ENCODE data around the gene SLC25A23. TPM values are rescaled to one million over a fixed set of nuclear protein-coding genes. Genes with fewer than 3 reads are reported as not detected.
A peak's percentile ranks its signal among the peaks of the same experiment; 100 is the strongest.
"Not testable (repeated sequence)": the region's sequence is repeated elsewhere in the genome, so short reads cannot be mapped to it uniquely, and the experiment has no call there.

The SLC25A23 gene
- total RNA-seq, 4 donors from 2014 or later, result 111 to 328 (median 240) TPM

GRCh38 chr19:6429419-6430221 lies 30.0 kb downstream of the SLC25A23 start:
- Histone ChIP-seq H3K27me3 (no peaks in the 10 kb centered on the region), H3K4me1 (peaks cover 0 to 7% (median 0%) of the 10 kb centered on the region in 3 donors), H3K36me3 (peaks cover 0 to 5% of the 10 kb centered on the region in 2 donors), H3K27ac (no peak overlapping the region), H3K4me3 (no peak overlapping the region), H3K9me3 (no peaks in the 10 kb centered on the region)
- ATAC-seq, result no peak
- no peak for TF ChIP-seq POLR2AphosphoS5 (IDR thresholded peaks at IDR 0.05)
- no peak for TF ChIP-seq CTCF (IDR thresholded peaks at IDR 0.05)
- no peak for TF ChIP-seq POLR2A (IDR thresholded peaks at IDR 0.05)
- no peak for TF ChIP-seq EP300 (IDR thresholded peaks at IDR 0.05)
- WGBS, 2 donors (ENCODE audit: low coverage in 1 of 2), result 20 to 41% methylated on average over 4 to 7 of the region's 20 CpGs

- H3K36me3 ChIP-seq, H3K27me3 ChIP-seq, H3K9me3 ChIP-seq, H3K4me1 ChIP-seq, H3K27ac ChIP-seq, H3K4me3 ChIP-seq, ATAC-seq: not testable (repeated sequence)
- 79 to 80% methylated on average over 2 of the region's 2 CpGs for WGBS, 2 donors (ENCODE audit: low coverage in 1 of 2)
Measured at GRCh38 chr19:6428692-6429418, 30.7 kb downstream of the SLC25A23 start.

DNA sequence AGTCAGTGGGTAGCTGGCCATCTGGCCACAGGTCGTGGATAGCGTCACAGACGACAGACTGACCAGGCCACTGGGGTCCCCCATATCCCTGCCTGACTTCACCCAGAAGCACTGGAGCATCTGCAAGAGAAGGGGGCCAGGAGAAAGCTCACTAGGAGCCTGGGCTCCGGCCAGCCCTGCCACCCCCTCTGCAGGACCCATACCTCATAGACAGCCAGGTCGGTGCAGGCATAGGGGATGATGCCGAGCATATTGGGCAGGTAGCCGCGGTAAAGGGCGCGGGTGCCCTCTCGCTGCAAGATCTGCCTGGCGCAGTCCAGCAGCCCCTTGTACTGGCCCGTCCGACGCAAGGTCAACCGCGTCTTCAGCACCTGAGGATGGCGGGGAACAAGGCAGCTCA lies 32.5 kb downstream of the SLC25A23 start:
- Histone ChIP-seq H3K27me3 (no peaks in the 10 kb centered on the region), H3K27ac (no peak overlapping the region), H3K4me1 (peaks cover 0 to 27% (median 12%) of the 10 kb centered on the region in 3 donors), H3K36me3 (peaks cover 0 to under 1% of the 10 kb centered on the region in 2 donors), H3K4me3 (no peak overlapping the region), H3K9me3 (no peaks in the 10 kb centered on the region)
- 95% methylated on average over 4 of the region's 18 CpGs; no CpG with 5 or more reads in 1 of the 2 donors for whole genome bisulfite sequencing, 2 donors (ENCODE audit: low coverage in 1 of 2)
- no peak for TF ChIP-seq CTCF (IDR thresholded peaks at IDR 0.05)
- TF ChIP-seq POLR2AphosphoS5 (IDR thresholded peaks at IDR 0.05), result no peak
- TF ChIP-seq POLR2A (IDR thresholded peaks at IDR 0.05), result no peak
- no peak for TF ChIP-seq EP300 (IDR thresholded peaks at IDR 0.05)
- no peak for ATAC-seq

DNA sequence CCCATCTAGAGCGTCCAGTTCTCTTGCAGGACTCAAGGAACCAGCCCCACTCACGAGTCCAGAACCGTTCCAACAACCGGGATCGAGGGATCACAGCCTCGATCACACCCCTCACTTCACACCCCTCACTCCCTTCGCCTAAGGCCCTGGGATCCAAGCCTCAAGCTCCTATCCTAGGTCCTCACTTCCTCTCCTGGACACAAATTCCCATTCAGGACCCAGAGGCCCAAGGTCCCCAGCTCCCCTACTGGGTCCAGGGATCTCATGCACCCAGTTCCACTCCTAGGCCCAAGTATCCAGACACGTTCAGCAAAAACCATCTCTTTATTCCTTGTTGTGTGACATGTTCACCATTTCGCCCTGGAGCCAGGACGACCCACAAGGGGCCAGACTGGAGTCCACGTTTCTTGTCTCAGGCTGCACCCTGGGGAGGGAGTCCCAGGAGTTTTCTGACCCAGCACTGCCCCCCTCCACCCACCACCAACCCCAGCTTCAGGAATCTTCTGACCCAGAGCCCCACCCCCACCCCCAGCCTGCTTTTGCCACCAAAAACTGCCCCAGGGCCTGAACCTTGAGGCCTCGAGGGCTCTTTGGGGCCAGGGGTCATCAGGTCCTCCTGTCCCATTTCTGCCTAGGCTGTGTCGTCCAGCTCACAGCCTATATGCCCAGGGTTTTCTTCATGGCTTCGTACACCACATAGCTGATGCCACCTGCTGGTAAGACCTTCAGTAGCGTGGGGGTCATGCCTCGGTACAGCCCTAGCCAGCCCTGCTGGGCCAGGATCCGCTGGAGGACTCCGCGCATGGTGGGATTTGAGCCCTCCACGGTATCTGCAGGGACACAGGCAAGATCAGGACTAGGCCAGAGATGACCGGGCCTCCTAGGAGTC lies 33.6 kb downstream of the SLC25A23 start:
- no peak for TF ChIP-seq POLR2AphosphoS5 (IDR thresholded peaks at IDR 0.05)
- TF ChIP-seq POLR2A (IDR thresholded peaks at IDR 0.05), result no peak
- no peak for TF ChIP-seq CTCF (IDR thresholded peaks at IDR 0.05)
- no peak for TF ChIP-seq EP300 (IDR thresholded peaks at IDR 0.05)
- no peaks in the 10 kb centered on the region for H3K9me3 ChIP-seq
- 93 to 96% methylated on average over 8 to 9 of the region's 21 CpGs for WGBS, 2 donors (ENCODE audit: low coverage in 1 of 2)
- no peak for ATAC-seq
- H3K36me3 ChIP-seq, result peaks cover 0 to 13% of the 10 kb centered on the region in 2 donors
- peak overlapping the region; percentile 41 to 90 (median 86) for H3K27ac ChIP-seq
- H3K4me3 ChIP-seq, result peak overlapping the region in 1 of 2 donors; percentile 28
- H3K4me1 ChIP-seq, result peaks cover 0 to 38% (median 18%) of the 10 kb centered on the region in 3 donors
- H3K27me3 ChIP-seq, result no peaks in the 10 kb centered on the region
